Body of pancreas (tissue), 4 donors: ENCODE results near the gene PTPN1.

ENCODE experiments used
- CTCF ChIP-seq, 7 experiments: fragments of 450-650 bp in 4 of 7; fragments of 200-600 bp in 3 of 7; sonication (generic) in 3 of 7; IDR thresholded peaks; one replicate each; pipeline ENCODE4 v1.5.1; 2016 to 2019; ENCODE audit warnings: antibody characterized with exemption in 7 of 7
- POLR2A ChIP-seq, 3 donors: fragments of 450-650 bp; IDR thresholded peaks; one replicate each; pipeline ENCODE4 v1.6.1; 2016; ENCODE audit warnings: antibody characterized with exemption in 3 of 3, mild to moderate bottlenecking in 2 of 3

GRCh38 chr20:50579511-50579910 is 69.3 kb downstream of the PTPN1 start:
- no peak for TF ChIP-seq CTCF (IDR thresholded peaks at IDR 0.05)
- no peak for TF ChIP-seq POLR2A (IDR thresholded peaks at IDR 0.05)
